A549 (cell line): ENCODE data around the gene ST8SIA5. TPM values are rescaled to one million over a fixed set of nuclear protein-coding genes. Genes with fewer than 3 reads are reported as not detected.

Experiments
- ATAC-seq, 2 experiments: fragments of 200-7000 bp in 1 of 2; fragments of >200 bp in 1 of 2; cut with Nextera tagmentation in 1 of 2; cut with Tn5 transposase in 1 of 2; 3 replicates each; pipeline versions ENCODE4 v1.8.0 to v1.9.1; 2018 to 2020; ENCODE audit warnings: mild to moderate bottlenecking in 1 of 2, moderate library complexity in 1 of 2
- CTCF ChIA-PET: fragments of 300-600 bp; sonication (Branson Sonifier 250); formaldehyde crosslinking; extraction: SDS; loops from one replicate; lab custom pipeline; 2021; ENCODE audit warnings: antibody characterized with exemption, inconsistent platforms; lab: Yijun Ruan, JAX
- POLR2A ChIA-PET: fragments of 350-600 bp; formaldehyde crosslinking; extraction: SDS; loops from one replicate; lab custom pipeline; 2021; ENCODE audit warnings: antibody characterized with exemption, inconsistent platforms; lab: Yijun Ruan, JAX
- DNase-seq, 2 experiments: peaks; one replicate each; pipeline versions ENCODE4 v3.0.0 to v3.0.0-alpha.2; 2011 to 2016; ENCODE audit warnings: low read depth in 1 of 2, low spot score in 1 of 2
- FAIRE-seq: peaks from 2 replicates; lab custom pipeline; 2011; peaks lifted over from hg19 to GRCh38; lab: Jason Lieb, UNC
- H3K27ac ChIP-seq, 2 experiments: fragments of >200 bp; sonication (Bioruptor Twin); formaldehyde crosslinking; 3 replicates each; pipeline ENCODE4 v1.5.1; 2016 to 2017
- H3K4me1 ChIP-seq: fragments of >200 bp; sonication (Bioruptor Twin); formaldehyde crosslinking; 3 replicates; pipeline ENCODE4 v1.6.1; 2016
- H3K4me2 ChIP-seq: fragments of >200 bp; sonication (Bioruptor Twin); formaldehyde crosslinking; 3 replicates; pipeline ENCODE4 v1.6.1; 2016
- H3K4me3 ChIP-seq: fragments of >200 bp; sonication (Bioruptor Twin); formaldehyde crosslinking; 3 replicates; pipeline ENCODE4 v1.5.1; 2016
- H3K9me3 ChIP-seq: fragments of >200 bp; sonication (Bioruptor Twin); formaldehyde crosslinking; 3 replicates; pipeline ENCODE4 v1.6.1; 2016
- ATOH8 ChIP-seq: fragments of 250-450 bp; sonication (Bioruptor Pico); IDR thresholded peaks from 2 replicates; pipeline ENCODE4 v1.5.0; 2020; ENCODE audit warnings: low read depth, mild to moderate bottlenecking, moderate library complexity
- BCL3 ChIP-seq: fragments of >200 bp; sonication (Bioruptor Twin); formaldehyde crosslinking; IDR thresholded peaks from 3 replicates; pipeline ENCODE4 v1.6.1; 2016
- CBX8 ChIP-seq: fragments of 200-600 bp; sonication (generic); IDR thresholded peaks from 2 replicates; pipeline ENCODE4 v1.6.1; 2016
- CHD4 ChIP-seq: fragments of 200-600 bp; sonication (generic); IDR thresholded peaks from 2 replicates; pipeline ENCODE4 v1.6.1; 2016; ENCODE audit warnings: antibody characterized with exemption, mild to moderate bottlenecking, borderline replicate concordance
- E2F6 ChIP-seq: IDR thresholded peaks from 2 replicates; pipeline ENCODE4 v1.6.1; 2012; ENCODE audit warnings: low read depth, borderline replicate concordance
- EHF ChIP-seq: fragments of 250-450 bp; sonication (Bioruptor Pico); IDR thresholded peaks from 2 replicates; pipeline ENCODE4 v1.5.0; 2020; ENCODE audit warnings: mild to moderate bottlenecking
- ESRRA ChIP-seq: fragments of 150-350 bp; IDR thresholded peaks from 2 replicates; pipeline ENCODE4 v1.6.1; 2014; ENCODE audit warnings: mild to moderate bottlenecking, low read length, borderline replicate concordance
- FOXS1 ChIP-seq: fragments of 250-450 bp; sonication (Bioruptor Pico); IDR thresholded peaks from 2 replicates; pipeline ENCODE4 v1.5.0; 2020; ENCODE audit warnings: mild to moderate bottlenecking, moderate library complexity
- HEYL ChIP-seq: fragments of 250-450 bp; sonication (Bioruptor Pico); IDR thresholded peaks from 2 replicates; pipeline ENCODE4 v1.8.0; 2021; ENCODE audit warnings: mild to moderate bottlenecking, moderate library complexity
- KDM5A ChIP-seq: fragments of 200-600 bp; sonication (generic); IDR thresholded peaks from 2 replicates; pipeline ENCODE4 v1.6.1; 2016; ENCODE audit warnings: antibody characterized with exemption, mild to moderate bottlenecking
- MAFK ChIP-seq: fragments of 450-650 bp; IDR thresholded peaks from 2 replicates; pipeline ENCODE4 v1.6.1; 2014; ENCODE audit not compliant: partially characterized antibody
- MYC ChIP-seq: IDR thresholded peaks from 2 replicates; pipeline ENCODE4 v1.6.1; 2012; ENCODE audit warnings: mild to moderate bottlenecking, inconsistent platforms, low read length, improper control_type of control experiment, borderline replicate concordance
- NFE2L2 ChIP-seq: fragments of 150-350 bp; conservative IDR thresholded peaks from 2 replicates; pipeline ENCODE4 v1.6.1; 2014; ENCODE audit warnings: low read length
- PBX3 ChIP-seq: IDR thresholded peaks from 2 replicates; pipeline ENCODE4 v1.6.1; 2012
- POLR2AphosphoS2 ChIP-seq: conservative IDR thresholded peaks from 2 replicates; pipeline ENCODE4 v1.6.1; 2012; ENCODE audit warnings: low read length, improper control_type of control experiment, inconsistent platforms
- RAD21 ChIP-seq, 2 experiments: fragments of >200 bp in 1 of 2; sonication (Bioruptor Twin) in 1 of 2; formaldehyde crosslinking in 1 of 2; IDR thresholded peaks in 1 of 2; conservative IDR thresholded peaks in 1 of 2; 2 replicates in 1 of 2; 3 replicates in 1 of 2; pipeline ENCODE4 v1.6.1; 2012 to 2018; ENCODE audit warnings: inconsistent platforms in 1 of 2
- RARB ChIP-seq: fragments of 250-450 bp; sonication (Bioruptor Pico); IDR thresholded peaks from 2 replicates; pipeline ENCODE4 v1.8.0; 2021; ENCODE audit warnings: mild to moderate bottlenecking, moderate library complexity
- RFX5 ChIP-seq: fragments of 450-650 bp; IDR thresholded peaks from 2 replicates; pipeline ENCODE4 v1.7.1; 2014; ENCODE audit warnings: antibody characterized with exemption, mild to moderate bottlenecking, moderate library complexity
- SMC3 ChIP-seq: fragments of >200 bp; sonication (Bioruptor Twin); formaldehyde crosslinking; IDR thresholded peaks from 3 replicates; pipeline ENCODE4 v1.6.1; 2018; ENCODE audit warnings: inconsistent platforms
- SREBF2 ChIP-seq: fragments of 450-650 bp; IDR thresholded peaks from 2 replicates; pipeline ENCODE4 v1.6.1; 2014; ENCODE audit warnings: mild to moderate bottlenecking, moderate library complexity
- TFCP2L1 ChIP-seq: fragments of 250-450 bp; sonication (Bioruptor Pico); IDR thresholded peaks from 2 replicates; pipeline ENCODE4 v1.5.0; 2021; ENCODE audit warnings: mild to moderate bottlenecking
- TP53 ChIP-seq: fragments of 250-450 bp; sonication (Bioruptor Pico); IDR thresholded peaks from 2 replicates; pipeline ENCODE4 v1.5.0; 2021; ENCODE audit warnings: mild to moderate bottlenecking, moderate library complexity
- ZC3H11A ChIP-seq: fragments of 450-650 bp; IDR thresholded peaks from 2 replicates; pipeline ENCODE4 v1.6.1; 2014; ENCODE audit warnings: antibody characterized with exemption, mild to moderate bottlenecking
- ZFP36 ChIP-seq: fragments of 450-650 bp; IDR thresholded peaks from 2 replicates; pipeline ENCODE4 v1.6.1; 2014; ENCODE audit warnings: borderline replicate concordance; ENCODE audit not compliant: partially characterized antibody
- ZSCAN20 ChIP-seq: fragments of 250-450 bp; sonication (Bioruptor Pico); IDR thresholded peaks from 2 replicates; pipeline ENCODE4 v1.8.0; 2022; ENCODE audit warnings: mild to moderate bottlenecking, moderate library complexity
- WGBS: methylation state at CpG from one replicate; pipeline ENCODE4 v1.1.6; 2017; ENCODE audit errors: missing lambda C conversion rate; 5-methylcytosine and 5-hydroxymethylcytosine counted together
- polyA plus RNA-seq, 4 experiments: library from polyadenylated mRNA; depleted of rRNA in 3 of 4; stranded (reverse); fragments of >200 nt; fragmentation: RNase III in 1 of 4; extraction: RNeasy Plus Mini Kit Qiagen cat#74134 plus additional on column Dnase treatment in 1 of 4; gene quantifications; 2 replicates in 3 of 4; 3 replicates in 1 of 4; pipeline ENCODE4 v1.2.3, GENCODE V29; 2011 to 2017

The ST8SIA5 gene
- polyA plus RNA-seq, 2 of the 4 experiments (the other 2 are of a cell fraction) = not detected

- POLR2A ChIA-PET = no interaction called here
- no peak overlapping the region for H3K4me2 ChIP-seq
Measured at GRCh38 chr18:46772357-46772756, 15.5 kb upstream of the ST8SIA5 start.

GRCh38 chr18:46771141-46771540 is 14.3 kb upstream of the ST8SIA5 start:
- no peak overlapping the region for H3K4me2 ChIP-seq
- no peak for DNase-seq
- WGBS = 66% methylated on average over 3 of the region's 3 CpGs
- FAIRE-seq = no peak
- ChIA-PET POLR2A (no interaction called here), CTCF (no interaction called here)
- H3K9me3 ChIP-seq = no peaks in the 10 kb centered on the region
- no peak overlapping the region for H3K27ac ChIP-seq
- no peak overlapping the region for H3K4me3 ChIP-seq
- H3K4me1 ChIP-seq = no peaks in the 10 kb centered on the region
- no peak for ATAC-seq
- TF ChIP-seq ZFP36 (no peak), MYC (no peak), RFX5 (no peak), CHD4 (no peak), PBX3 (no peak), RARB (no peak), TFCP2L1 (CRISPR knock-in tag) (no peak), SREBF2 (no peak), EHF (no peak), FOXS1 (CRISPR knock-in tag) (no peak)

More at GRCh38 chr18:46772357-46772756, 15.5 kb upstream of the ST8SIA5 start:
- no peak overlapping the region for H3K27ac ChIP-seq
- H3K4me3 ChIP-seq = no peak overlapping the region
- CTCF ChIA-PET = interaction anchor here (1.1 kb wide), 1 partner anchor 12 kb away, joined by 3 read pairs; no protein-coding TSS in a partner anchor
- H3K4me1 ChIP-seq = no peaks in the 10 kb centered on the region
- no peak for DNase-seq
- no peaks in the 10 kb centered on the region for H3K9me3 ChIP-seq
- TF ChIP-seq TP53 (CRISPR knock-in tag) (no peak), HEYL (no peak), ATOH8 (CRISPR knock-in tag) (no peak), BCL3 (no peak), MAFK (no peak), SMC3 (no peak), ZC3H11A (no peak), ESRRA (no peak), POLR2AphosphoS2 (no peak), RAD21 (conservative IDR thresholded peaks at IDR 0.05 in 1 of 2, IDR thresholded peaks at IDR 0.05 in 1 of 2) (no peak), ZSCAN20 (CRISPR knock-in tag) (no peak), RARB (no peak), ZFP36 (no peak), E2F6 (no peak), RFX5 (no peak), NFE2L2 (no peak), KDM5A (no peak), CBX8 (no peak)
- 48% methylated on average over 5 of the region's 5 CpGs for WGBS
- no peak for FAIRE-seq
- no peak for ATAC-seq
